ENCODE data around the gene METTL6.

DNA sequence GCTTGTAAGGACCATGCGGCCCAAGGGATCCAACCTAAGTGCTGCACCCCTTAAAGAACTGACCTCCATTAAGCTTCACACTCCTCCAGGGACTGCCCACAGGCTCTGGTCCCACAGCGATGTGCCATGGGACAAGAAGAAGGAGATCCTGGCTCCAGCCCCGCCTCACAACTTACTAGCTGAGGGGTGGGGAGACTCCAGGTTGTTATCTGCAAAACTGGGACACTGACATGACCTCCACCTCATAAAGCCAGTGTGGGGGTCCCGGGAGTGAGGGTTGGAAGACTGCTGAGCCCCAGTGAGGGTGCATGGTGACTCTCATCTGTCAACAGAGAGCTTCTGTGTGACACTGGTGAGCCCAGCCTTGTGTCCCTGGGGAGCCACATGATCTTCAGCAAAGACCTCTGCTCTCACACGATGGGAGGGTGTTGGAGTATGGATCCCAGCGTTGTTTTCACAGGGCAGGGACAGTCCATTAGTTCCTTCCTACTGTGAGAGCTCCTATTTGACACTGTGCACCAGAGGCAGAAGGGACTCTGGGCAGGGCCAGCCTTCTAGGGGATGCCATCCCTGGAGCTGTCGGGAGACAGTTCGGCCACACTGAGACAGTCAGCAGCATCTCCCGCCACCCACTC, 26.8 kb upstream of the METTL6 start:
- TF ChIP-seq GATA2 (IDR thresholded peaks at IDR 0.05; ENCODE audit: low read depth, low read length) (no peak), GATA3 (IDR thresholded peaks at IDR 0.05; ENCODE audit: low read depth, low read length) (no peak)

Measured in SH-SY5Y (cell line).